GM12892 (cell line): Measurements from ENCODE around the gene HK2.

Experiments
- POLR2A ChIP-seq: IDR thresholded peaks from 2 replicates; pipeline ENCODE4 v1.6.1; 2011; ENCODE audit warnings: low read depth, low read length, control low read depth
- POLR2AphosphoS5 ChIP-seq: IDR thresholded peaks from 2 replicates; pipeline ENCODE4 v1.6.1; 2011; ENCODE audit warnings: low read depth, low read length, control low read depth
- TAF1 ChIP-seq: IDR thresholded peaks from 2 replicates; pipeline ENCODE4 v1.6.1; 2011; ENCODE audit warnings: low read depth, mild to moderate bottlenecking, control low read depth, low read length, borderline replicate concordance

- no peak for TF ChIP-seq POLR2A
- TF ChIP-seq POLR2AphosphoS5 = no peak
- TF ChIP-seq TAF1 = no peak
Observed at GRCh38 chr2:74864728-74865722, 31.1 kb downstream of the HK2 start.
